Islet of Langerhans (tissue), 1 donor: ENCODE data around the gene SPATS2.
A peak's percentile ranks its signal among the peaks of the same experiment; 100 is the strongest.
"Not testable (repeated sequence)": the region's sequence is repeated elsewhere in the genome, so short reads cannot be mapped to it uniquely, and the experiment has no call there.

Experiments
- FAIRE-seq: peaks from one replicate; lab custom pipeline; 2011; peaks lifted over from hg19 to GRCh38; lab: Jason Lieb, UNC

The SPATS2 gene

DNA sequence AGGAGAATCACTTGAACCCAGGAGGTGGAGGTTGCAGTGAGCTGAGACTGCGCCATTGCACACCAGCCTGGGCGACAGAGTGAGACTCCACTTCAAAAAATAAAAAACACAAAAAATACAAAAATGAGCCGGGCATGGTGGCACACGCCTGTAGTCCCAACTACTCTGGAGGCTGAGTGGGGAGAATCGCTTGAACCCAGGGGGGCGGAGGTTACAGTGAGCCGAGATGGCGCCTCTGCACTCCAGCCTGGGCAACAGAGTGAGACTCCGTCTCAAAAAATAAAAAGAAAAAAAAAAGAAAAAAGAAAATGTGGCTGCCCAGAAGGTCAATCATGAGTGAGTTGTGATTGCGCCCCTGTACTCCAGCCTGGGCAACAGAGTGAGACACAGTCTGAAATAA lies 11.3 kb upstream of the SPATS2 start:
- no peak for FAIRE-seq

DNA sequence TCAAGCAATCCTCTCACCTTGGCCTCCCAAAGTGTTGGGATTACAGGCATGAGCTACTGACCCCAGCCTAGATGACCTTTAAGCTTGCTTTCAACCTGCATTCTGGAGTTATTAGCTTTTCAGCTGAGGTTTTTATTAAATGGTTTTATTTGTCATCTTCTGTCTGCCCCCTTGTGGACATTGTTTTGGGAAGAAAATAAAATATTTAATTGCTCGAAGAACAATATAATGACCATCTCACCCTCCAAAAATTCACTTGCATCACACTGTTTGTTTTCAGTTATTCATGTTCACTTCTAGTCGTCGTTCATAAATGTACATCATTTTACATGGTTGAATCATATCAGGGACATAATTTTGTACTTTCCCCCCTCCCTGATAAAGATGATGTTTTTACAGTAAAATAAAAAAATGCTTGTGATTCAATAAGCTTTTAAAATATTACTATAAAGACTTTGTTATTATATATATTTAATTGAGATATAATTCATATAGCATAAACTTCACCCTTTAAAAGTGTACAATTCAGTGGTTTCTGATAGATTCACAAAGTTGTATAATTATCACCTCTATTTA lies 10.1 kb upstream of the SPATS2 start:
- FAIRE-seq, result no peak

GRCh38 chr12:49358483-49359141 lies 8.7 kb upstream of the SPATS2 start:
- peak; percentile 21 for FAIRE-seq

DNA sequence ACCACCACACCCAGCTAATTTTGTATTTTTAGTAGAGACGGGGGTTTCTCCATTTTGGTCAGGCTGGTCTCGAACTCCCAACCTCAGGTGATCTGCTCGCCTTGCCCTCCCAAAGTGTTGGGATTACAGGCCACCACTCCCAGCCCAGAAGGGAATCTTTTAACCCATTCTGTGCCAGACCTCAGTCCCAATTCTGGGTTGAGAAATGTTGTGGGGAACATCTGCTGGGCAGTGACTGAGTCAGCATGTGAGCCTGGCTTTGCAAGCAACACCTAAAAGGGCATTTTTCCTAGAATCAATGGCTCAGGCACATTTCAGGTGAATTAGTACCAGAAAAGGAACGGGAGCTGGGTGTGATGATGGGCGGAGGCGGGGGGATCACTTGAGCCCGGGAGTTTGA lies 7.6 kb upstream of the SPATS2 start:
- no peak for FAIRE-seq

- no peak for FAIRE-seq
Measured at GRCh38 chr12:49362077-49362476, 5.2 kb upstream of the SPATS2 start.

- FAIRE-seq, result no peak
Measured at GRCh38 chr12:49364989-49365388, 2.3 kb upstream of the SPATS2 start.

GRCh38 chr12:49365542-49365941 lies 1.7 kb upstream of the SPATS2 start:
- FAIRE-seq, result no peak

DNA sequence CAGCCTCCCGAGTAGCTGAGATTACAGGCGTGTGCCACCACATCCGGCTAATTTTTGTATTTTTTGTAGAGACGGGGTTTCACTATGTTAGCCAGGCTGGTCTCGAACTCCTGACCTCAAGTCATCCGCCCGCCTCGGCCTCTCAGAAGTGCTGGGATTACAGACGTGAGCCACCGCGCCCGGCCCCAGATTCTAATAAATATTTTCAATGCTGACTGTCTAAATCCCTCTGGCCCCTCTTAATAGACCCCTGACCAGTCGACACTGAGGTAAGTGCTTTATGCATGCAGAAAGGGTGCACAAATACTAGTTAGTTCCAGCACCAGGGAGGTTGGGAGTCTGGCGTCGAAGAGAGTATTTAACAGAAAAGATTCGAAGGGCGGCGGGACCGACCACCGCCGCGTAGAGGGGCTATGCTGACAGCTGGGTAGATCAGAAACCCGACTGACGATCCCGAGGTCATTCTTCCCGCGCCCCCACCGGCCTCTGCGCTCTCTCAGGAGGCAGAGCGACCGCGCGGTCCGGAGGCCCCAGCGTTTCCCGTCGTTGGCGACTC lies 1.1 kb upstream of the SPATS2 start:
- no peak for FAIRE-seq

- no peak for FAIRE-seq
Measured at GRCh38 chr12:49366652-49367380, 446 bp upstream of the SPATS2 start.

- no peak for FAIRE-seq
Measured at GRCh38 chr12:49368240-49368600, 958 bp downstream of the SPATS2 start.

DNA sequence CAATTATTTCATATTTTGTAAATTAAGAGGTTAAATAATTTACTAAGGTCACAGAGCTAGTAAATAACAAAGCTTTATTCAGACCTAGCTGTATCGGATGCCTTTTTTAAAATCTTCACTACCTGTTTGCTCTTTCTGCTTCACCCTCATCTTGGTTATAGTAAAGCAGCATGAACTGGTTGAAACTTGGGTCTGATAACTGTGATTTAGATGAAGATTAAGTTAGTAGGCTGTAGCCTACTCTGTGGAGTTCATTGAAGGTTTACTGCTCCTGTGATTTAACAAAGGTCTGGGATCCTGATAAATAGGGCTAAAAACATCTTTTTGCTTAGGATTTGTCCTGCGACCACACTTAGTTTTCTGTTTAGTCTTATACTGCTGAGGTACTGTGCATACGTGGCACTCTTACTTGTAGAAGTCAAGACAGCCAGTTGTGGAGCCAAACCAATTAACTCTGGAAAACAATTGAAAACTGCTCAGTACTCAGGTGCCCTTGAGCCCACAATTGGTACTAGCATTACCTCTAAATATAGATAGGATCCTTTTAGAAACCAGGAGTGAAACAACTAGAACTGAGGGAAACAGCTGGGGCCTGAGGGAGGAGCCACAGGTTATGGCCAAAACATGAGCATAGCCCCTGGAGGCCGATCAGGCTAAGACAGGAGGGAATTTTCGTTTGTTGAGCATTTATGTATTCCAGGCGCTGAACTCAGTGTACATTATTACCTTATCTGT lies 2.3 kb downstream of the SPATS2 start:
- FAIRE-seq, result no peak

- FAIRE-seq, result no peak
Measured at GRCh38 chr12:49370539-49370938, 3.3 kb downstream of the SPATS2 start.

- FAIRE-seq, result no peak
Measured at GRCh38 chr12:49375406-49375805, 8.1 kb downstream of the SPATS2 start.

GRCh38 chr12:49377386-49377785 lies 10.1 kb downstream of the SPATS2 start:
- FAIRE-seq, result no peak

DNA sequence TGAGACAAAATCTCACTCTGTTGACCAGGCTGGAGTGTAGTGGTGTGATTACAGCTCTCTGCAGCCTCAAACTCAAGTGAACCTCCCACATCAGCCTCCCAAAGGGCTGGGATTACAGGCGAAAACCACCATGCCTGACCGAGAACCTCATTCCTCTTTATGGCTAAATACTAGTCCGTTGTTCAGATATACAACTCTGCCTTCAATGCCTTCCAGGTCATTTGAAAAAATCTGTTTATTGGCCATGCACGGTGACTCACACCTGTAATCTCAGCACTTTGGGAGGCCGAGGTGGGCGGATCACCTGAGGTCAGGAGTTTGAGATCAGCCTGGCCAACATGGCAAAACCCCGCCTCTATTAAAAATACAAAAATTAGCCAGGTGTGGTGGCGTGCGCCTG lies 12.9 kb downstream of the SPATS2 start:
- not testable (repeated sequence) for FAIRE-seq

GRCh38 chr12:49388682-49389386 lies 21.6 kb downstream of the SPATS2 start:
- no peak for FAIRE-seq

DNA sequence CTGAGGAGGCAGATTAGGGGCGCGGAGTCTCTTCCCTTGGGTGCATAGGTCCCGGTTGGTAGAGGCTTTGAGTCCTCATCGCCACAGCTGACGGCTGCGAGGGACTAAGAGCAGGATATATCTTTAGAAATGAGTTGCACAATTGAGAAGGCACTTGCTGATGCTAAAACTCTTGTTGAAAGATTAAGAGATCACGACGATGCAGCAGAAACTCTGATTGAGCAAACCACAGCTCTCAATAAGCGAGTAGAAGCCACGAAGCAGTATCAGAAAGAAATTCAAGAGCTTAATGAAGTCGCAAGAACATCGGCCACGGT lies 22.1 kb downstream of the SPATS2 start:
- no peak for FAIRE-seq

DNA sequence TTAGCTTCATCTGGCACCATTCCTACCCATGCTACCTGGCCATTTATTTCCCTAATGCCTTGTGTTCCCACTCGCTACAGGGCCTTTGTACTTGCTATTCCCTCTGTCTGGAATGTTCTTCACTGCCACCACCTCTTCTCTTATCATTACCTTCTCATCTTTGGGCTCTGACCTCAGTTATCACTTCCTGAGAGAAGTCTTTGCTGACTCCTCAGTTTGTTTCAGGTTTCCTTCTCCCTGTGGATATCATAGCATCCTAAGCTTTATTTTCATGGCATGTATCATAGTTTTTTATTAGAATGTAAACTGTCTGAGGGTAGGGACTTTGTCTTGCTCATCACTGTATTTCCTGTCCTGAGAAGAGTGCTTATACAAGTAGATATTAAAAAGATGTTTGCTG lies 29.7 kb downstream of the SPATS2 start:
- no peak for FAIRE-seq

- no peak for FAIRE-seq
Measured at GRCh38 chr12:49400304-49400703, 33.0 kb downstream of the SPATS2 start.

DNA sequence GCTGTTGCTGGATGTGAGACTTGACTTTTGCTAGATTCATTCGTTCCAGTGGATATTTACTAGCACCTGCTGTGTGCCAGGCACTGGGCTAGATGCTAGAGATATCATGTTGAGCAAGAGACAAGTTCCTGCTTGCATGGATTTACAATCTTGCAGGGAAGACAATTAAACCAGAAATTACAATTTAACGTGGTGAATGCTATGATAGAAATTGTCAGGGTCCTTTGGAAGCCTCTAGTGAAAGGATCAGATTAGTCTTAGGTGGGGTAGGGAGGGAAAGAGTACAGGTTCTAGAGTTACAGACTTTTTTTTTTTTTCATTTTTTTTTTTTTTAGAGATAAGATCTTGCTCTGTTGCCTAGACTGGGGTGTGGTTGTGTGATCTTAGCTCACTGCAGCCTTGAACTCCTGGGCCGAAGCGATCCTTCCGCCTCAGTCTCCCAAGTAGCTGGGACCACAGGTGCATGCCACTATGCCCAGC lies 36.7 kb downstream of the SPATS2 start:
- no peak for FAIRE-seq

DNA sequence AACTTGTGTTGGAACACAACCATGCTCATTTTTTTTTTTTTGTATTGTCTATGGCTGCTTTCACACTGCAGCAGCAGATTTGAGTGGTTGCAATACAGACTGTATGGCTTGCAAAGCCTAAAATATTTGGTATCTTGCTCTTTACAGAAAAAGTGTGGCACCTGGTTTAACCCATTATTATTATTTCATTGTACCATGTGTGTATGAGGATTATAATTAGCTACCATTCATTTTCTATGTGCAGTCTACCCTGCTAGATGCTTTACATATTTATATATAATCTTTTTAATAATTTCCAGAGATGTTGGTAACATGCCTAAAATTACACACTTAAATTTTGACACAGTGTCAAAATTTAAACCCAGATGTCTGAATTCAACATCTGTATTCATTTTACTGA lies 37.7 kb downstream of the SPATS2 start:
- no peak for FAIRE-seq

DNA sequence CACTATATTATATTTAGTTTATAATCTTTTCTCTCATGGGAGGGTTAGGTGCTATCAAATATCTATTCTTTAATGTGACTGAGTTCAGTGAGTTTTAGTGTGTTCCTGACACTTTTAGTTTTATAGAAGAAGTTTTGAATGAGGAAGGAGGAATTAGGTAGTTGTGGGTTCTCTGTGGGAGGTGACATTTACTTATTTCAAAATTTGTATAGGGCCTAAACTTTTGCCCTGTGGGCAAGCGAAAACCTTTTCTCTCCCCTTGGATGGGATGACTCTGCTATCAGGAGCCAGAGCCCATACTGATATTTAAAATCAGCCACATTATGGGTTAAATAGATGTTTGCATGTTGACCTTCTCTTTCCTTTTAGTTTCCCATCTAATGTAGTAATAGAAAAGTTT lies 43.6 kb downstream of the SPATS2 start:
- FAIRE-seq, result no peak
